Measurements from ENCODE around the gene FRMD5.

DNA sequence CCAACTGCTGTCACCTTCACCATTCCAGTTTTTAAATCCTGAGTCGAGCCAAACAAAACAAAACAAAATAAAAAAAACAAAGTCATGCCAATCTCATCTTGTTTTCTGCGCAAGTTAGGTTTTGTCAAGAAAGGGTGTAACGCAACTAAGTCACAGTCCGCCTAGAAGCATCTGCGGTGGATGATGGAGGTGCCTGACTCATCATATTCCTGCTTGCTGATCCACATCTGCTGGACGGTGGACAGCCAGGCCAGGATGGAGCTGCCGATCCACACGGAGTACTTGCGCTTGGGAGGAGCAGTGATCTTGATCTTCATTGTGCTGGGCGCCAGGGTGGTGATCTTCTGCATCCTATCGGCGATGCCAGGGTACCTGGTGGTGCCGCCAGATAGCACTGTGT lies 206.2 kb downstream of the FRMD5 start:
- TF ChIP-seq CTCF (IDR thresholded peaks at IDR 0.05) (no peak), POLR2A (IDR thresholded peaks at IDR 0.05) (no peak)
